H1 (cell line): ENCODE data around the gene STK32C. TPM values are rescaled to one million over a fixed set of nuclear protein-coding genes. Genes with fewer than 3 reads are reported as not detected.
A peak's percentile ranks its signal among the peaks of the same experiment; 100 is the strongest.

Experiments
- CTCF ChIA-PET: fragments of 300-600 bp; sonication (Branson Sonifier 250); formaldehyde crosslinking; loops from one replicate; lab custom pipeline; 2021; ENCODE audit not compliant: partially characterized antibody; lab: Charles Lee
- POLR2A ChIA-PET: fragments of 300-600 bp; sonication (Branson Sonifier 250); formaldehyde crosslinking; loops from one replicate; lab custom pipeline; 2021; ENCODE audit warnings: inconsistent platforms; ENCODE audit not compliant: partially characterized antibody; lab: Charles Lee
- DNase-seq, 2 experiments: peaks; one replicate each; pipeline versions ENCODE4 v3.0.0 to v3.0.0-alpha.2; 2010 to 2022; ENCODE audit warnings: low spot score in 2 of 2, low read depth in 1 of 2, mixed read lengths in 1 of 2
- FAIRE-seq: peaks from 2 replicates; lab custom pipeline; 2011; peaks lifted over from hg19 to GRCh38; lab: Jason Lieb, UNC
- H2AFZ ChIP-seq: 2 replicates; pipeline ENCODE4 v1.8.1; 2012; ENCODE audit warnings: low read length, inconsistent platforms
- H2AK5ac ChIP-seq: 2 replicates; pipeline ENCODE4 v1.6.1; 2013; ENCODE audit warnings: low read depth, low read length
- H2BK120ac ChIP-seq: replicated peaks from 2 replicates; pipeline ENCODE3; 2013; ENCODE audit warnings: low read depth, low read length, inconsistent platforms
- H2BK12ac ChIP-seq: 2 replicates; pipeline ENCODE4 v1.6.1; 2013; ENCODE audit warnings: low read depth, low read length
- H2BK15ac ChIP-seq: 2 replicates; pipeline ENCODE4 v1.6.1; 2013; ENCODE audit warnings: low read length
- H2BK20ac ChIP-seq: 2 replicates; pipeline ENCODE4 v1.6.1; 2013; ENCODE audit warnings: low read length
- H2BK5ac ChIP-seq: 2 replicates; pipeline ENCODE4 v1.6.1; 2013; ENCODE audit warnings: low read depth, low read length
- H3K14ac ChIP-seq: 2 replicates; pipeline ENCODE4 v1.6.1; 2013; ENCODE audit warnings: inconsistent platforms; ENCODE audit not compliant: insufficient read length
- H3K18ac ChIP-seq: 2 replicates; pipeline ENCODE4 v1.6.1; 2013; ENCODE audit warnings: low read length; ENCODE audit errors: extremely low read depth
- H3K23ac ChIP-seq: 2 replicates; pipeline ENCODE4 v1.6.1; 2013; ENCODE audit warnings: inconsistent platforms; ENCODE audit not compliant: insufficient read length
- H3K23me2 ChIP-seq: 2 replicates; pipeline ENCODE4 v1.6.1; 2013; ENCODE audit warnings: low read depth, low read length
- H3K27ac ChIP-seq: 2 replicates; pipeline ENCODE4 v1.6.1; 2011; ENCODE audit warnings: low read depth, low read length, inconsistent platforms
- H3K27me3 ChIP-seq, 4 experiments: replicated peaks in 1 of 4; 1 replicate in 1 of 4; 2 replicates in 3 of 4; pipeline versions ENCODE4 v1.6.1 to v1.8.1; 2011 to 2013; ENCODE audit warnings: low read length in 3 of 4, mild to moderate bottlenecking in 3 of 4, inconsistent platforms in 2 of 4, mixed read lengths in 2 of 4, moderate library complexity in 1 of 4; ENCODE audit not compliant: control insufficient read depth in 3 of 4, insufficient read depth in 3 of 4; ENCODE audit errors: extremely low read depth in 1 of 4
- H3K36me3 ChIP-seq, 4 experiments: 2 replicates each; pipeline versions ENCODE4 v1.6.1 to v1.8.1; 2011 to 2013; ENCODE audit warnings: mild to moderate bottlenecking in 4 of 4, low read length in 3 of 4, moderate library complexity in 2 of 4, control low read depth in 1 of 4, inconsistent platforms in 1 of 4; ENCODE audit not compliant: insufficient read depth in 4 of 4, control insufficient read depth in 2 of 4
- H3K4ac ChIP-seq: replicated peaks from 2 replicates; pipeline ENCODE3; 2013; ENCODE audit warnings: low read length, low read depth, mixed read lengths, inconsistent platforms; ENCODE audit not compliant: insufficient read length
- H3K4me1 ChIP-seq, 4 experiments: replicated peaks in 1 of 4; 1 replicate in 1 of 4; 2 replicates in 3 of 4; pipeline versions ENCODE4 v1.6.1 to v1.8.1; 2011 to 2013; ENCODE audit warnings: low read length in 3 of 4, inconsistent platforms in 2 of 4, mixed read lengths in 1 of 4; ENCODE audit not compliant: insufficient read depth in 4 of 4, control insufficient read depth in 3 of 4
- H3K4me2 ChIP-seq, 2 experiments: 2 replicates each; pipeline versions ENCODE4 v1.6.1 to v1.8.1; 2011 to 2013; ENCODE audit warnings: low read depth in 2 of 2, low read length in 2 of 2, control low read depth in 1 of 2, inconsistent platforms in 1 of 2, mild to moderate bottlenecking in 1 of 2; ENCODE audit not compliant: insufficient read depth in 1 of 2
- H3K4me3 ChIP-seq, 4 experiments: fragments of 200-600, 300-600 bp in 1 of 4; sonication (generic), shearing (Covaris generic), sonication (Bioruptor Twin) in 1 of 4; 2 replicates each; pipeline versions ENCODE4 v1.5.1 to v1.8.1; 2011 to 2016; ENCODE audit warnings: low read length in 4 of 4, low read depth in 3 of 4, control low read depth in 2 of 4, inconsistent platforms in 2 of 4, mild to moderate bottlenecking in 2 of 4, mixed read lengths in 1 of 4, moderate library complexity in 1 of 4; ENCODE audit not compliant: insufficient read depth in 2 of 4; ENCODE audit errors: extremely low read depth in 1 of 4
- H3K56ac ChIP-seq: replicated peaks from 2 replicates; pipeline ENCODE3; 2013; ENCODE audit warnings: low read depth, mild to moderate bottlenecking, mixed read lengths, low read length, inconsistent platforms; ENCODE audit not compliant: insufficient read length
- H3K79me1 ChIP-seq: 2 replicates; pipeline ENCODE4 v1.6.1; 2013; ENCODE audit warnings: low read depth, low read length, control low read depth
- H3K79me2 ChIP-seq, 2 experiments: 2 replicates each; pipeline versions ENCODE4 v1.6.1 to v1.8.1; 2012 to 2013; ENCODE audit warnings: low read length in 2 of 2, mild to moderate bottlenecking in 2 of 2, inconsistent platforms in 1 of 2; ENCODE audit not compliant: insufficient read depth in 2 of 2, control insufficient read depth in 1 of 2
- H3K9ac ChIP-seq, 4 experiments: replicated peaks in 1 of 4; 1 replicate in 1 of 4; 2 replicates in 3 of 4; pipeline versions ENCODE4 v1.6.1 to v1.8.1; 2011 to 2013; ENCODE audit warnings: low read depth in 3 of 4, low read length in 3 of 4, control low read depth in 2 of 4, mild to moderate bottlenecking in 2 of 4, moderate library complexity in 2 of 4, inconsistent platforms in 1 of 4; ENCODE audit errors: extremely low read depth in 1 of 4
- H3K9me3 ChIP-seq, 2 experiments: 2 replicates each; pipeline versions ENCODE4 v1.6.1 to v1.8.1; 2012 to 2013; ENCODE audit warnings: mild to moderate bottlenecking in 2 of 2, moderate library complexity in 2 of 2, control low read depth in 1 of 2, inconsistent platforms in 1 of 2, low read depth in 1 of 2, low read length in 1 of 2, mixed read lengths in 1 of 2; ENCODE audit not compliant: insufficient read depth in 2 of 2
- H4K20me1 ChIP-seq, 2 experiments: replicated peaks in 1 of 2; 2 replicates each; pipeline versions ENCODE3 to v1.8.1; 2011 to 2013; ENCODE audit warnings: inconsistent platforms in 2 of 2, low read length in 2 of 2, mild to moderate bottlenecking in 1 of 2; ENCODE audit not compliant: insufficient read depth in 2 of 2, control insufficient read depth in 1 of 2
- H4K5ac ChIP-seq: 2 replicates; pipeline ENCODE4 v1.6.1; 2013; ENCODE audit warnings: low read length, low read depth, mixed read lengths, inconsistent platforms; ENCODE audit not compliant: insufficient read length
- H4K8ac ChIP-seq: 2 replicates; pipeline ENCODE4 v1.8.0; 2013; ENCODE audit warnings: mild to moderate bottlenecking, moderate library complexity, low read length, inconsistent platforms; ENCODE audit not compliant: insufficient read depth; ENCODE audit errors: extremely low read depth
- H4K91ac ChIP-seq: replicated peaks from 2 replicates; pipeline ENCODE3; 2013; ENCODE audit warnings: low read length, mixed read lengths, inconsistent platforms; ENCODE audit not compliant: insufficient read length
- GABPA ChIP-seq: IDR thresholded peaks from 2 replicates; pipeline ENCODE4 v1.6.1; 2011; ENCODE audit warnings: mild to moderate bottlenecking, low read length, moderate library complexity, borderline replicate concordance; ENCODE audit not compliant: insufficient read depth
- WGBS, 2 experiments: shearing (Covaris generic) in 1 of 2; methylation state at CpG; one replicate each; pipeline versions ENCODE4 v1.1.6 to v1.1.7; 2013 to 2015; ENCODE audit warnings: low lambda C conversion rate in 2 of 2, mixed read lengths in 2 of 2, inconsistent platforms in 1 of 2, low coverage in 1 of 2, missing lambda C conversion rate in 1 of 2; ENCODE audit not compliant: insufficient replicate concordance in 2 of 2, insufficient coverage in 1 of 2, insufficient read length in 1 of 2; ENCODE audit errors: extremely low coverage in 1 of 2, missing lambda C conversion rate in 1 of 2; 5-methylcytosine and 5-hydroxymethylcytosine counted together
- polyA plus RNA-seq, 7 experiments: library from polyadenylated mRNA; depleted of rRNA in 3 of 7; stranded (reverse) in 5 of 7; unstranded in 2 of 7; fragments of >200 nt in 5 of 7; fragments of 200-250 nt in 2 of 7; gene quantifications; 1 replicate in 5 of 7; 2 replicates in 1 of 7; 4 replicates in 1 of 7; pipeline versions ENCODE4 v1.2.1 to v1.2.3, GENCODE V29; 2011 to 2013; ENCODE audit warnings: missing spikeins in 2 of 7, mixed read lengths in 2 of 7
- total RNA-seq: library from RNA; stranded (reverse); fragmentation: NEBNext Ultra II Directional; extraction: Animal tissue kit (Norgen Biotek cat#: 25700); gene quantifications from 2 replicates; pipeline ENCODE4 v1.2.1, GENCODE V29; 2021

STK32C gene
- total and polyA plus RNA-seq, 2 of the 8 experiments (the other 6 are each of a cell fraction or from before 2014, with no cell fraction given): 10.6 to 15.6 TPM

- Histone ChIP-seq H3K4me3 (no peak overlapping the region), H3K9me3 (no peaks in the 10 kb centered on the region), H3K4ac (no peak overlapping the region), H2BK120ac (no peak overlapping the region), H2BK15ac (no peak overlapping the region), H3K36me3 (no peaks in the 10 kb centered on the region), H3K14ac (no peak overlapping the region), H2BK12ac (no peak overlapping the region), H4K91ac (peak overlapping the region; percentile 47), H3K79me1 (no peaks in the 10 kb centered on the region), H2AK5ac (no peak overlapping the region), H3K27ac (no peak overlapping the region), H4K20me1 (no peaks in the 10 kb centered on the region), H3K27me3 (peaks cover 0 to 2% (median 1%) of the 10 kb centered on the region in 4 experiments; a peak in 1 of 7 replicates), H2BK20ac (no peak overlapping the region), H2BK5ac (no peak overlapping the region), H3K18ac (no peak overlapping the region), H3K23ac (no peak overlapping the region), H3K4me1 (no peaks in the 10 kb centered on the region), H3K23me2 (no peaks in the 10 kb centered on the region), H3K56ac (no peak overlapping the region), H3K4me2 (no peak overlapping the region), H3K9ac (no peak overlapping the region), H2AFZ (no peak overlapping the region), H3K79me2 (no peaks in the 10 kb centered on the region), H4K5ac (no peak overlapping the region), H4K8ac (no peak overlapping the region; the same call in 1 of the 2 replicates)
- CTCF ChIA-PET: no interaction called here
- 90% methylated on average over 9 of the region's 9 CpGs; no CpG with 5 or more reads in 1 of the 2 experiments for WGBS, 2 experiments
- TF ChIP-seq GABPA: no peak
- FAIRE-seq (no peak), DNase-seq (no peak)
- POLR2A ChIA-PET: no interaction called here
Measured at GRCh38 chr10:132346806-132347205, 39.1 kb upstream of the STK32C start.
